ENCODE measurements around the gene CLECL1.

DNA sequence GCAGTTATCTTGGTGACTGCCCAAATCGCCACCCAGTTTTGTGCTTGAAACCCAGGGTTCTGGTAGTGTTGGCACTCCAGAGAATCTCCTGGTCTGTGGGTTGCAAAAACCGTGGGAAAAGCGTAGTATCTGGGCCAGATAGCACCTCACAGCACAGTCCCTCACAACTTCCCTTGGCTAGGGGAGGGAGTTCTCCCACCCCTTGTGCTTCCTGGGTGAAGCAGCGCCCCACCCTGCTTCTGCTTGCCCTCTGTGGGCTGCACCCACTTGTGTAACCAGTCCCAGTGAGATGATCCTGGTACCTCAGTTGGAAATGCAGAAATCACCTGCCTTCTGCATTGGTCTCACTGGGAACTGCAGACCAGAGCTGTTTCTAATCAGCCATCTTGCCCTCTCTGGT, 47.0 kb downstream of the CLECL1 start:
- TF ChIP-seq, protein P1, sequence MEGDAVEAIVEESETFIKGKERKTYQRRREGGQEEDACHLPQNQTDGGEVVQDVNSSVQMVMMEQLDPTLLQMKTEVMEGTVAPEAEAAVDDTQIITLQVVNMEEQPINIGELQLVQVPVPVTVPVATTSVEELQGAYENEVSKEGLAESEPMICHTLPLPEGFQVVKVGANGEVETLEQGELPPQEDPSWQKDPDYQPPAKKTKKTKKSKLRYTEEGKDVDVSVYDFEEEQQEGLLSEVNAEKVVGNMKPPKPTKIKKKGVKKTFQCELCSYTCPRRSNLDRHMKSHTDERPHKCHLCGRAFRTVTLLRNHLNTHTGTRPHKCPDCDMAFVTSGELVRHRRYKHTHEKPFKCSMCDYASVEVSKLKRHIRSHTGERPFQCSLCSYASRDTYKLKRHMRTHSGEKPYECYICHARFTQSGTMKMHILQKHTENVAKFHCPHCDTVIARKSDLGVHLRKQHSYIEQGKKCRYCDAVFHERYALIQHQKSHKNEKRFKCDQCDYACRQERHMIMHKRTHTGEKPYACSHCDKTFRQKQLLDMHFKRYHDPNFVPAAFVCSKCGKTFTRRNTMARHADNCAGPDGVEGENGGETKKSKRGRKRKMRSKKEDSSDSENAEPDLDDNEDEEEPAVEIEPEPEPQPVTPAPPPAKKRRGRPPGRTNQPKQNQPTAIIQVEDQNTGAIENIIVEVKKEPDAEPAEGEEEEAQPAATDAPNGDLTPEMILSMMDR (IDR thresholded peaks at IDR 0.05) = no peak
- TF ChIP-seq POLR2A (IDR thresholded peaks at IDR 0.05) = no peak

All from uterus (tissue), 2 donors.